Suppressor macrophage treated with lipopolysaccharide for 4 hours (primary cell): Measurements from ENCODE around the gene SLC25A30.
"Not testable (repeated sequence)": the region's sequence is repeated elsewhere in the genome, so short reads cannot be mapped to it uniquely, and the experiment has no call there.

Source experiments
- DNase-seq: peaks from one replicate; pipeline ENCODE4 v3.0.0-alpha.2; 2020

Gene SLC25A30

GRCh38 chr13:45390348-45390747, 27.8 kb downstream of the SLC25A30 start:
- not testable (repeated sequence) for DNase-seq

- no peak for DNase-seq
Measured at GRCh38 chr13:45388664-45389063, 29.5 kb downstream of the SLC25A30 start.

GRCh38 chr13:45386892-45387575, 31.1 kb downstream of the SLC25A30 start:
- not testable (repeated sequence) for DNase-seq

- DNase-seq: peak; percentile 19
Measured at GRCh38 chr13:45385907-45386553, 32.1 kb downstream of the SLC25A30 start.

DNA sequence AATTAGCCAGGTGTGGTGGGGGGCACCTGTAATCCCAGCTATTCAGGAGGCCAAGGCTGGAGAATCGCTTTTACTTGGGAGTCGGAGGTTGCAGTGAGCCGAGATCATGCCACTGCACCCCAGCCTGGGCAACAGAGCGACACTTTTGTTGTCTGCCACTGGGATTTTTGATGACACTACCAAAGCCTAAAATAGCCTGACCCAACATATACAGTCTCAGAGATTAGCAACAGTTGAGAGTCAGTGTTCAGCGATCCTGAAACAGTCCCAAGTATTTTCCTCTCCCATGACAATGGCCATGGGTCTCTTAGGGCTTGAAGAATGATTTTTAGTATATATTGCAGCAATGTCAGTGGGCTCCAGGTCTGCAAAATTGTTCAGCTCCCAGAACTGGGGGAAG, 32.9 kb downstream of the SLC25A30 start:
- DNase-seq: no peak

DNA sequence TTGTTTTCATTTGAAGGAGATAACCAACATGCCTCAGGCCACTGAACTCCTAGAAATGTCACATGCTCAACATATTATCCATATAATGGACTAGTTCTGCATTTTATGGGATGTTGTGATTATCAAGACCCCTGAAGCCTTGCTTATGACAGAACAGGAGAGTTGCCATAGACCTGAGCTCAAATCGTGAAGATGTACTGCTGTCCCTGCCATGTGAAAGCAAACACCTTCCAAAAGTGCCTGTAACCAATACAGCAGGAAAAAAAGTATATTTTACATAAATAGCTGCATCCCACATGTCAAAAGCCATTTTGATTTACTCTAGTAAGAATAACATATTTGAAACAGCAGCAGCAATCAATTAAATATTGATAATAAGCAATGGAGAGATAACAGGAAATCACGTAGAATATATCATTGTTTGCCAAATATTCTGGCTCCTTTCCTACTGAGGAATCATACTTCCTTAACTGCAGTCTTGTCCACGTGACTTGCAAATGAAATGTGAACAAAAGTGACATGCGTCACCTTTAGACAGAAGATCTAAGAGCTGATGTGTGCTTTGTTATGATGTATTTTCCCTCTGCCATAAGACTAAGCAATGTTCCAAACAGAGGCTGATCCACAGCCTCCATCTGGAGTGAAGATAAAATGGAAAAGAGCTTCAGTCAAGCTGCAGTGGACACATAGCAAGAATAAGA, 33.5 kb downstream of the SLC25A30 start:
- no peak for DNase-seq

- not testable (repeated sequence) for DNase-seq
Measured at GRCh38 chr13:45382739-45383138, 35.4 kb downstream of the SLC25A30 start.

DNA sequence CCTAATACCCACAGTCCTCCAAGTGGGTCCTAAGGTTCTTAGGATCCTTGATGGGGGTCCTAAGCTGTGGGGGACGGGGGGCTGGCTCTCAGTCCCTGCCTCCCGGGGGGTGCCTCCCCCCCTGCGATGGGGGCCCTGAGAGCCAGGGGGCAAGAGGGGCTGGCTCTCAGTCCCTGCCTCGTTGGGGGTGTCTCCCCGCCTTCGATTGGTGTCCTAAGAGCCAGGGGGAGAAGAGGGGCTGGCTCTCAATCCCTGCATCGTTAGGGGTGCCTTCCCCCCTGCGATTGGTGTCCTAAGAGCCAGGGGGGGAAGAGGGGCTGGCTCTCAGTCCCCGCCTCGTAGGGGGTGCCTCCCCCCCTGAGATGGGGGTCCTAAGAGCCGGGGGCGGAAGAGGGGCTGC, 37.0 kb downstream of the SLC25A30 start:
- DNase-seq: no peak

DNA sequence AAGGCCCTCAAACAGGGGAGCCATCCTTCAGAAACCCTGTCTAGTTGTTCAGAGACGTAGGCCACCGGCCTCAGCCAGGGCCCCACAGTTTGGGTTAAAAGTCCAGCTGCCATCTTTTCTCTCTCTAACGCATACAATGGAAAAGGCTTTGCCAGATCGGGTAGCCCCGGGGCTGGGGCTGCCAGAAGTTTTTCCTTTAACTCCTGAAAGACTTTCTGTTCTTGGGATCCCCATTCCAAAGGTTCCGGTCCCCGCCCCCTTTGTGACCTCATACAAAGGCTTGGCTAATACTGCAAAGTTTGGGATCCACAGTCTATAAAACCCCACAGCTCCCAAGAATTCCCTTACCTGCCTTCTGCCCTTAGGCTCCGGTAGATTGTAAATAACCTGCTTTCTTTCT, 37.5 kb downstream of the SLC25A30 start:
- DNase-seq: not testable (repeated sequence)

GRCh38 chr13:45379516-45379915, 38.7 kb downstream of the SLC25A30 start:
- not testable (repeated sequence) for DNase-seq

DNA sequence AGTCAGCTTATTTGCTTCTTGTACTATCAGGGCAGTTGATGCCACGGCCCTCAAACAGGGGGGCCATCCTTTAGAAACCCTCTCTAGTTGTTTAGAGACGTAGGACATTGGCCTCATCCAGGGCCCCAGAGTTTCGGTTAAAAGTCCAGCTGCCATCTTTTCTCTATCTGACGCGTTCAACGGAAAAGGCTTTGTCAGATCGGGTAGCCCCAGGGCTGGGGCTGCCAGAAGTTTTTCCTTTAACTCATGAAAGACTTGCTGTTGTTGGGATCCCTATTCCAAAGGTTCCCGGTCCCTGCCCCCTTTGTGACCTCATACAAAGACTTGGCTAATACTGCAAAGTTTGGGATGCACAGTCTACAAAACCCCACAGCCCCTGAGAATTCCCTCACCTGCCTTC, 39.4 kb downstream of the SLC25A30 start:
- not testable (repeated sequence) for DNase-seq

DNA sequence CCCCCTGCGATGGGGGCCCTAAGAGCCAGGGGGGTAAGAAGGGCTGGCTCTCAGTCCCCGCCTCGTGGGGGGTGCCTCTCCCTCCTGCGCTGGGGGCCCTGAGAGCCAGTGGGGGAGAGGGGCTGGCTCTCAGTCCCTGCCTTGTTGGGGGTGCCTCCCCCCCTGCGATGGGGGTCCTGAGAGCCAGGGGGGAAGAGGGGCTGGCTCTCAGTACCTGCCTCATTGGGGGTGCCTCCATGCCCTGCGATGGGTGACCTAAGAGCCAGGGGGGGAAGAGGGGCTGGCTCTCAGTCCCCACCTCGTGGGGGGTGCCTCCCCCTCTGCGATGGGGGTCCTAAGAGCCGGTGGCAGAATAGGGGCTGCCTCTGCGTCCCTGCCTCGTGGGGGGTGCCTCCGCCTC, 40.9 kb downstream of the SLC25A30 start:
- DNase-seq: not testable (repeated sequence)

- not testable (repeated sequence) for DNase-seq
Measured at GRCh38 chr13:45376651-45377050, 41.5 kb downstream of the SLC25A30 start.

DNA sequence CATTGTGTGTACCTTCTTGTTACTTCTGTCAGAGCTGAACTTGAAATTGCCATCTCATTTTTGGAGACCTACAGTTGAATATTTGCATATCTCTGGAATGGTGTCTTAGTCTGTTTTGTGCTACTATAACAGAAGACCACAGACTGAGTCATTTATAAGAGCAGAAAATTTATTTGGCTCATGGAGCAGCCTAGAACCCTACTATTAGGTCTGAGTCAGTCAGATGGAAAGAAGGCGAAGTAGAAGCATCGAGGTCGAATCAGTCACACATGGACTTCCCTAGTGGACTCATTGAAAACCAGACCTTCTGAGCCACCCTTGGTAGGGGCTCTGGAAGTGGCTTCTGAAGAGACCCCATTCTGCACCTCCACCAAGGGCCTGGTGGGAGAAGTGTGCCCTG, 43.3 kb downstream of the SLC25A30 start:
- DNase-seq: no peak

- no peak for DNase-seq
Measured at GRCh38 chr13:45373162-45373547, 45.0 kb downstream of the SLC25A30 start.

DNA sequence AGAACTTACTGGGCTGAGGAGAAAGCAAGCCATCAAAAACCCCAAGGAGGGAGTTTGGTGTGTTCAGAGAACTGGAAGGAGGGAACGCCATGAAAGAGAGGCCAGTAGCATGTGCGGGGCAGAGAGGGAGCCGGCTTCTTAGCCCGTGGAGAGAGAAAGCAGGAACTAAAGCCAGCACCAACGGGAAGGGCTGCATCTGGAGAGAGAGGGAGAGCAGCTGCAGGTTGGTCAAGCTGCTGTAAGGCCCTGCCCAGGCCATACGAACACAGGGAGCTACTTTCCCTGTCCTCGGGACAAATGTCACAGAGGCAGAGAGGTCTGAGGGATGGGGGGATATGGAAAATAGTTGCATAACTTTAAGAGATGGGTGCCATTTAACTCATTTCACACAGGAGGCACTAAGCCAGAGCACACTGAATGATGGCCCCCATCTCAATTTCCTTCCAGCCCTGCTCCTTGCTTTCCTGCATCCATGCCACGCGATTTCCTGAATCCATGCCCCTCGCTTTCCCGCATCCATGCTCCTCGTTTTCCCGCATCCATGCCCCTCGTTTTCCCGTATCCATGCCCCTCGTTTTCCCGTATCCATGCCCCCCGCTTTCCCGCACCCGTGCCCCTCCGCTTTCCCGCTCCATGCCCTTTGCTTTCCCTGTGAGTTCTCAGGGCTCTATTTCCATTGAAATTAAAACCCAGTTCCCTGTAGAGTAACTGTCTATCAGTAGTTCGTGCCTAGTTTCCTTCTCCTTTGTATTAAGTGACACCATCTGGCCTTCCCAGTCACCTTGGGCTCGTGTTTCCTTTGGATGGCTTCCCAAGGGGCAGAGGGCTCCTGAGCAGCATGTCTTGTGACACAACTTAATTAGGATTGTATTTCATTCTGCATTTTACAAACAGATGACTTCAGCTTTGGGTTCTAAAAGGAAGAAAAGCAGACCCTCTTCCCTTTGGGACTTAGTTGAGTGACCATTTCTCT, 45.7 kb downstream of the SLC25A30 start:
- DNase-seq: no peak

GRCh38 chr13:45370922-45371406, 47.2 kb downstream of the SLC25A30 start:
- peak; percentile 57 for DNase-seq

DNA sequence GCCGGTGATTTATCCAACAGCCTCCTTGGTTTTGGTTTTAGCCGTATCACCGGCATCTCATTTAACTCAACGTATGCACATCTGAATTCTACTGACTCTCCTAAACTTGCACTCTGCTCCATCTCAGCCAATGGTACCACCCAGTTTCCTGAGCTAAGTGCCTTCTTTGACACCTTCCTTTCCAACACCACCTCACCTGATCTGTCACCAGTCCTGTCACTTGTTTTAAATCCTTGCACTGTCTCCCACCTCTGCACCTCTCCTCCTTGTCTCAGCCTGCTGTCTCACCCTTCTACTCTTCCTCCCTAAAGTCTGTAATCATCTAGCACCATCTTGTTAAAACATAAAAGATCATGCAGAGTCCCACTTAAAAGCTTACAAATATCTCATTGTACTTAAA, 49.1 kb downstream of the SLC25A30 start:
- no peak for DNase-seq

DNA sequence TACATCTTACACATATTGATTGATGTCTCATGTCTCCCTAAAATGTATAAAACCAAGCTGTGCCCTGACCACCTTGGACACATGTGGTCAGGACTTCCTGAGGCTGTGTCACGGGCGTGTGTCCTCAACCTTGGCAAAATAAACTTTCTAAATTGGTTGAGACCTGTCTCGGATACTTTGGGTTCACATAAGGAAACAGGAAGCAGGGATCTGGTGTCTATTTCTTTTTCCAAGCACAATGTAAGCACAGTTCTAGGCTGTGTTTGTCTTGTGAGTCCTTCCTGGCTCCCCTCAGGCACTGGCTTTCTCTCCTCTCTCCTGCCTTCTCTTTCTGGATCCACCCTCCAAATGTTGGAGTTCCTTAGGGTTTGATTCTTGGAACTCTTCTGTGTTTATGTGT, 49.6 kb downstream of the SLC25A30 start:
- no peak for DNase-seq

- no peak for DNase-seq
Measured at GRCh38 chr13:45368005-45368404, 50.2 kb downstream of the SLC25A30 start.

DNA sequence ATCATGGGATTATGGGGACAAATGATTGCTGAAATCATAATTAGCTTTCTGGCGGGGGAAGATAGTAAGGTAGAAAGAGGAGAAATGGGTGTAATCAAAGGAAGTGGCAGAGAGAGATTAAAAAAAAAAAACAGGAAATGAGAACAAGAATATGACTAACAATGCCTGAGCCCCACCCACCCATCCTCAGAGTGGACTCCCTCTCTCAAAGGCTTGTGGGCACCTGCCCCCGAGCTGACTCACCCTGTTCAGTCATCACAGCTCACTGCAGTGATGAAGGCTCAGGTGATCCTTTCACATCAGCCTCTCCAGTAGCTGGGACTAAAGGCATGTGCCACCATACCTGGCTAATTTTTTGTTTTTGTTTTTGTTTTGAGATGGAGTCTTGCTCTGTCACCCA, 50.8 kb downstream of the SLC25A30 start:
- peak; percentile 83 for DNase-seq

DNA sequence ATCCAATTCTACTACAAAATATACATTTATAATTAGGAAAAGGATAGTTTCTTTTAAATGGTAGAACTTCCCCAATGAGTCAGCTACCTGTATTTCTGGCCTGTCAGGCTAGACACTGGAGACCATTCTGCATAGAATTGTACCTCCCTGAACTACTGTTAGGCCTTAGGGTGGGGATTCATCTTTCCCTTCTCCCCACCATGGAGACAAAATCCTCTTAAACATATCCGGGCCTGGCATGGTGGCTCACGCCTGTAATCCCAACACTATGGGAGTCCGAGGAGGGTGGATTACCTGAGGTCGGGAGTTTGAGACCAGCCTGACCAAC, 52.7 kb downstream of the SLC25A30 start:
- no peak for DNase-seq
